ENCODE data around the gene ADGRF1.

Gene ADGRF1

GRCh38 chr6:46967826-46968349, 74.2 kb downstream of the ADGRF1 start:
- Histone ChIP-seq H3K4me2 (ENCODE audit: low read length) (no peak overlapping the region), H3K4me3 (ENCODE audit: low read length) (no peak overlapping the region), H3K9me3 (replicated peaks; ENCODE audit: low read length) (no peaks in the 10 kb centered on the region), H3K36me3 (ENCODE audit: insufficient read depth, low read length) (no peaks in the 10 kb centered on the region), H3K4me1 (ENCODE audit: control insufficient read depth, insufficient read depth, low read length) (peaks cover 26% of the 10 kb centered on the region), H3K9ac (ENCODE audit: low read depth, low read length) (no peak overlapping the region), H3K27me3 (ENCODE audit: control insufficient read depth, insufficient read depth, low read length) (no peaks in the 10 kb centered on the region)

GRCh38 chr6:46964716-46965519, 77.2 kb downstream of the ADGRF1 start:
- Histone ChIP-seq H3K4me3 (ENCODE audit: low read length) (no peak overlapping the region), H3K4me2 (ENCODE audit: low read length) (peak overlapping the region; percentile 37), H3K4me1 (ENCODE audit: control insufficient read depth, insufficient read depth, low read length) (peaks cover 17% of the 10 kb centered on the region)

GRCh38 chr6:46963626-46964025, 78.5 kb downstream of the ADGRF1 start:
- peaks cover 15% of the 10 kb centered on the region for H3K4me1 ChIP-seq (ENCODE audit: control insufficient read depth, insufficient read depth, low read length)
- no peaks in the 10 kb centered on the region for H3K27me3 ChIP-seq (ENCODE audit: control insufficient read depth, insufficient read depth, low read length)
- H3K4me2 ChIP-seq (ENCODE audit: low read length), result no peak overlapping the region
- H3K9ac ChIP-seq (ENCODE audit: low read depth, low read length), result no peak overlapping the region
- no peaks in the 10 kb centered on the region for H3K36me3 ChIP-seq (ENCODE audit: insufficient read depth, low read length)
- no peak overlapping the region for H3K4me3 ChIP-seq (ENCODE audit: low read length)
- no peaks in the 10 kb centered on the region for H3K9me3 ChIP-seq (replicated peaks; ENCODE audit: low read length)

More at GRCh38 chr6:46964716-46965519, 77.2 kb downstream of the ADGRF1 start:
- Histone ChIP-seq H3K9me3 (replicated peaks; ENCODE audit: low read length) (no peaks in the 10 kb centered on the region), H3K9ac (ENCODE audit: low read depth, low read length) (no peak overlapping the region), H3K27me3 (ENCODE audit: control insufficient read depth, insufficient read depth, low read length) (no peaks in the 10 kb centered on the region), H3K36me3 (ENCODE audit: insufficient read depth, low read length) (no peaks in the 10 kb centered on the region)

GRCh38 chr6:46963039-46963438, 79.1 kb downstream of the ADGRF1 start:
- Histone ChIP-seq H3K27me3 (ENCODE audit: control insufficient read depth, insufficient read depth, low read length) (no peaks in the 10 kb centered on the region), H3K4me2 (ENCODE audit: low read length) (no peak overlapping the region), H3K9me3 (replicated peaks; ENCODE audit: low read length) (no peaks in the 10 kb centered on the region), H3K9ac (ENCODE audit: low read depth, low read length) (no peak overlapping the region), H3K4me3 (ENCODE audit: low read length) (no peak overlapping the region), H3K4me1 (ENCODE audit: control insufficient read depth, insufficient read depth, low read length) (peaks cover 15% of the 10 kb centered on the region), H3K36me3 (ENCODE audit: insufficient read depth, low read length) (no peaks in the 10 kb centered on the region)

- no peak overlapping the region for H3K4me3 ChIP-seq (ENCODE audit: low read length)
- H3K4me1 ChIP-seq (ENCODE audit: control insufficient read depth, insufficient read depth, low read length), result peaks cover 15% of the 10 kb centered on the region
- H3K9ac ChIP-seq (ENCODE audit: low read depth, low read length), result no peak overlapping the region
- H3K27me3 ChIP-seq (ENCODE audit: control insufficient read depth, insufficient read depth, low read length), result no peaks in the 10 kb centered on the region
- H3K4me2 ChIP-seq (ENCODE audit: low read length), result no peak overlapping the region
- no peaks in the 10 kb centered on the region for H3K9me3 ChIP-seq (replicated peaks; ENCODE audit: low read length)
- no peaks in the 10 kb centered on the region for H3K36me3 ChIP-seq (ENCODE audit: insufficient read depth, low read length)
Observed at GRCh38 chr6:46961711-46962110, 80.4 kb downstream of the ADGRF1 start.

- H3K9me3 ChIP-seq (replicated peaks; ENCODE audit: low read length), result no peaks in the 10 kb centered on the region
- no peak overlapping the region for H3K4me3 ChIP-seq (ENCODE audit: low read length)
- H3K9ac ChIP-seq (ENCODE audit: low read depth, low read length), result no peak overlapping the region
- peaks cover 15% of the 10 kb centered on the region for H3K4me1 ChIP-seq (ENCODE audit: control insufficient read depth, insufficient read depth, low read length)
- no peaks in the 10 kb centered on the region for H3K27me3 ChIP-seq (ENCODE audit: control insufficient read depth, insufficient read depth, low read length)
- no peaks in the 10 kb centered on the region for H3K36me3 ChIP-seq (ENCODE audit: insufficient read depth, low read length)
- H3K4me2 ChIP-seq (ENCODE audit: low read length), result no peak overlapping the region
Observed at GRCh38 chr6:46961232-46961631, 80.9 kb downstream of the ADGRF1 start.

GRCh38 chr6:46959419-46959818, 82.7 kb downstream of the ADGRF1 start:
- no peak overlapping the region for H3K4me2 ChIP-seq (ENCODE audit: low read length)
- H3K9ac ChIP-seq (ENCODE audit: low read depth, low read length), result no peak overlapping the region
- H3K27me3 ChIP-seq (ENCODE audit: control insufficient read depth, insufficient read depth, low read length), result peaks cover 4% of the 10 kb centered on the region
- H3K4me1 ChIP-seq (ENCODE audit: control insufficient read depth, insufficient read depth, low read length), result peaks cover 7% of the 10 kb centered on the region
- no peak overlapping the region for H3K4me3 ChIP-seq (ENCODE audit: low read length)
- H3K36me3 ChIP-seq (ENCODE audit: insufficient read depth, low read length), result no peaks in the 10 kb centered on the region
- H3K9me3 ChIP-seq (replicated peaks; ENCODE audit: low read length), result no peaks in the 10 kb centered on the region

GRCh38 chr6:46956409-46956808, 85.7 kb downstream of the ADGRF1 start:
- no peaks in the 10 kb centered on the region for H3K36me3 ChIP-seq (ENCODE audit: insufficient read depth, low read length)
- no peak overlapping the region for H3K9ac ChIP-seq (ENCODE audit: low read depth, low read length)
- no peaks in the 10 kb centered on the region for H3K4me1 ChIP-seq (ENCODE audit: control insufficient read depth, insufficient read depth, low read length)
- H3K4me3 ChIP-seq (ENCODE audit: low read length), result no peak overlapping the region
- H3K27me3 ChIP-seq (ENCODE audit: control insufficient read depth, insufficient read depth, low read length), result peaks cover 12% of the 10 kb centered on the region
- no peak overlapping the region for H3K4me2 ChIP-seq (ENCODE audit: low read length)
- H3K9me3 ChIP-seq (replicated peaks; ENCODE audit: low read length), result no peaks in the 10 kb centered on the region

GRCh38 chr6:46954837-46955451, 87.2 kb downstream of the ADGRF1 start:
- Histone ChIP-seq H3K9ac (ENCODE audit: low read depth, low read length) (no peak overlapping the region), H3K9me3 (replicated peaks; ENCODE audit: low read length) (no peaks in the 10 kb centered on the region), H3K36me3 (ENCODE audit: insufficient read depth, low read length) (no peaks in the 10 kb centered on the region), H3K4me3 (ENCODE audit: low read length) (no peak overlapping the region), H3K27me3 (ENCODE audit: control insufficient read depth, insufficient read depth, low read length) (peaks cover 13% of the 10 kb centered on the region), H3K4me1 (ENCODE audit: control insufficient read depth, insufficient read depth, low read length) (no peaks in the 10 kb centered on the region), H3K4me2 (ENCODE audit: low read length) (no peak overlapping the region)

- H3K4me1 ChIP-seq (ENCODE audit: control insufficient read depth, insufficient read depth, low read length), result no peaks in the 10 kb centered on the region
- H3K4me3 ChIP-seq (ENCODE audit: low read length), result no peak overlapping the region
- H3K36me3 ChIP-seq (ENCODE audit: insufficient read depth, low read length), result no peaks in the 10 kb centered on the region
- H3K9me3 ChIP-seq (replicated peaks; ENCODE audit: low read length), result no peaks in the 10 kb centered on the region
- no peak overlapping the region for H3K4me2 ChIP-seq (ENCODE audit: low read length)
- no peak overlapping the region for H3K9ac ChIP-seq (ENCODE audit: low read depth, low read length)
- peaks cover 13% of the 10 kb centered on the region for H3K27me3 ChIP-seq (ENCODE audit: control insufficient read depth, insufficient read depth, low read length)
Observed at GRCh38 chr6:46953921-46954320, 88.2 kb downstream of the ADGRF1 start.

GRCh38 chr6:46949632-46950280, 92.4 kb downstream of the ADGRF1 start:
- peaks cover 9% of the 10 kb centered on the region for H3K27me3 ChIP-seq (ENCODE audit: control insufficient read depth, insufficient read depth, low read length)
- H3K36me3 ChIP-seq (ENCODE audit: insufficient read depth, low read length), result no peaks in the 10 kb centered on the region
- H3K4me3 ChIP-seq (ENCODE audit: low read length), result no peak overlapping the region
- H3K4me1 ChIP-seq (ENCODE audit: control insufficient read depth, insufficient read depth, low read length), result no peaks in the 10 kb centered on the region
- no peaks in the 10 kb centered on the region for H3K9me3 ChIP-seq (replicated peaks; ENCODE audit: low read length)
- H3K4me2 ChIP-seq (ENCODE audit: low read length), result no peak overlapping the region
- H3K9ac ChIP-seq (ENCODE audit: low read depth, low read length), result no peak overlapping the region
